Lower lobe of right lung (tissue), 2 donors: Measurements from ENCODE around the gene ZNF385B. TPM values are rescaled to one million over a fixed set of nuclear protein-coding genes. Genes with fewer than 3 reads are reported as not detected.

Source experiments
- ATAC-seq, 2 donors: fragments of 200-7000 bp; cut with Tn5 transposase; one replicate each; pipeline ENCODE4 v1.9.1; 2020 to 2022; ENCODE audit warnings: mild to moderate bottlenecking in 2 of 2, moderate library complexity in 2 of 2
- DNase-seq: peaks from one replicate; pipeline ENCODE4 v3.0.0-alpha.2; 2020
- H3K27ac ChIP-seq: fragments of 200-600 bp; one replicate; pipeline ENCODE4 v1.8.0; 2022
- H3K27me3 ChIP-seq: fragments of 200-600 bp; one replicate; pipeline ENCODE4 v1.8.0; 2022; ENCODE audit warnings: low read depth
- H3K36me3 ChIP-seq: fragments of 200-600 bp; one replicate; pipeline ENCODE4 v1.8.0; 2022; ENCODE audit warnings: mild to moderate bottlenecking
- H3K4me1 ChIP-seq: fragments of 200-600 bp; one replicate; pipeline ENCODE4 v1.8.0; 2022
- H3K4me3 ChIP-seq: fragments of 200-600 bp; one replicate; pipeline ENCODE4 v1.8.0; 2022; ENCODE audit warnings: mild to moderate bottlenecking
- H3K9me3 ChIP-seq: fragments of 200-600 bp; one replicate; pipeline ENCODE4 v1.8.0; 2022
- CTCF ChIP-seq: fragments of 200-600 bp; IDR thresholded peaks from one replicate; pipeline ENCODE4 v1.8.0; 2022; ENCODE audit warnings: antibody characterized with exemption, mild to moderate bottlenecking
- intact Hi-C: fragments of 100-400 bp; cut with DNase I; formaldehyde crosslinking; loops from one replicate; pipeline ENCODE4 v1.11.0; 2022
- total RNA-seq: library from RNA; stranded (reverse); fragmentation: NEBNext Ultra II Directional; extraction: Animal tissue kit (Norgen Biotek cat#: 25700); gene quantifications from one replicate; pipeline ENCODE4 v1.2.1, GENCODE V29; 2021
- donor health status: DM: no; HTN: yes; CAD: no; lungs with severe emphysema.

Gene ZNF385B
- total RNA-seq, 1 donor from 2014 or later: 63.2 TPM

GRCh38 chr2:179677746-179678505 is 183.5 kb downstream of the ZNF385B start:
- DNase-seq (no peak), ATAC-seq (no peak)
- TF ChIP-seq CTCF: no peak

GRCh38 chr2:179677077-179677688 is 184.2 kb downstream of the ZNF385B start:
- no peak overlapping the region for H3K4me3 ChIP-seq
- ATAC-seq: no peak
- intact Hi-C loops: no loop called here

More at GRCh38 chr2:179677746-179678505, 183.5 kb downstream of the ZNF385B start:
- no peak overlapping the region for H3K4me3 ChIP-seq
- H3K4me1 ChIP-seq: peaks cover 7% of the 10 kb centered on the region
- H3K27me3 ChIP-seq: no peaks in the 10 kb centered on the region
- no peak overlapping the region for H3K27ac ChIP-seq
- H3K36me3 ChIP-seq: no peaks in the 10 kb centered on the region
- intact Hi-C loops: no loop called here
- no peaks in the 10 kb centered on the region for H3K9me3 ChIP-seq

GRCh38 chr2:179675435-179675834 is 186.0 kb downstream of the ZNF385B start:
- TF ChIP-seq CTCF: no peak
- no peaks in the 10 kb centered on the region for H3K36me3 ChIP-seq
- no peak overlapping the region for H3K4me3 ChIP-seq
- peaks cover 7% of the 10 kb centered on the region for H3K4me1 ChIP-seq
- no peak overlapping the region for H3K27ac ChIP-seq
- ATAC-seq (peak; percentile 82 to 90), DNase-seq (no peak)
- no peaks in the 10 kb centered on the region for H3K27me3 ChIP-seq
- no peaks in the 10 kb centered on the region for H3K9me3 ChIP-seq
- intact Hi-C loops: no loop called here

More at GRCh38 chr2:179677077-179677688, 184.2 kb downstream of the ZNF385B start:
- Histone ChIP-seq H3K27ac (no peak overlapping the region), H3K9me3 (no peaks in the 10 kb centered on the region), H3K4me1 (peaks cover 7% of the 10 kb centered on the region), H3K36me3 (no peaks in the 10 kb centered on the region), H3K27me3 (no peaks in the 10 kb centered on the region)
- DNase-seq: no peak
- TF ChIP-seq CTCF: no peak

GRCh38 chr2:179671043-179671981 is 190.1 kb downstream of the ZNF385B start:
- TF ChIP-seq CTCF: no peak
- no peak overlapping the region for H3K4me3 ChIP-seq
- no peak for DNase-seq
- H3K9me3 ChIP-seq: no peaks in the 10 kb centered on the region
- H3K4me1 ChIP-seq: no peaks in the 10 kb centered on the region
- no peaks in the 10 kb centered on the region for H3K36me3 ChIP-seq
- intact Hi-C loops: no loop called here
- ATAC-seq: peak in 1 of 2 donors; percentile 53
- H3K27ac ChIP-seq: no peak overlapping the region
- no peaks in the 10 kb centered on the region for H3K27me3 ChIP-seq

- intact Hi-C loops: no loop called here
- Histone ChIP-seq H3K4me3 (no peak overlapping the region), H3K9me3 (no peaks in the 10 kb centered on the region), H3K27ac (no peak overlapping the region), H3K36me3 (no peaks in the 10 kb centered on the region), H3K4me1 (no peaks in the 10 kb centered on the region), H3K27me3 (no peaks in the 10 kb centered on the region)
- TF ChIP-seq CTCF: no peak
- ATAC-seq: no peak
- DNase-seq: no peak
Observed at GRCh38 chr2:179669196-179669595, 192.2 kb downstream of the ZNF385B start.
